ENCODE results near the gene DARS2.
A peak's percentile ranks its signal among the peaks of the same experiment; 100 is the strongest.
"Not testable (repeated sequence)": the region's sequence is repeated elsewhere in the genome, so short reads cannot be mapped to it uniquely, and the experiment has no call there.

DARS2 gene

DNA sequence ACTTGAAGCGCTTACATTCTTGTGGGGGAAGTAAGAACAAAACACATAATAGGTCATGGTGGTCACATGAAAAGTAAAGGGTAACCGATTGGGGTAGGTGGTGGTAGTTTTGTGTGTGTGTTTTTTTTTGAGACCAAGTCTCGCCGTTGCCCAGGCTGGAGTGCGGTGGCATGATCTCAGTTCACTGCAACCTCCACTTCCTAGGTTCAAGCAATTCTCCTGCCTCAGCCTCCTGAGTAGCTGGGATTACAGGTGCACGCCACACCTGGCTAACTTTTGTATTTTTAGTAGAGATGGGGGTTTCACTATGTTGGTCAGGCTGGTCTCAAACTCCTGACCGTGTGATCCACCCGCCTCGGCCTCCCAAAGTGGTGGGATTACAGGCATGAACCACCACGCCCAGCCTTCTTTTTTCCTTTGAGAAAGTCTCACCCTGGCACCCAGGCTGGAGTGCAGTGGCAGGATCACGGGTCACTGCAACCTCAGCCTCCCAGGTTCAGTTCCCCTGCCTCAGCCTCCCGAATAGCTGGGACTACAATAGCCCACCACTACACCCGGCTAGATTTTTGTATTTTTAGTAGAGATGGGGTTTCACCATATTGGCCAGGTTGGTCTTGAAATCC, 37.8 kb downstream of the DARS2 start:
- not testable (repeated sequence) for DNase-seq (ENCODE audit: low read depth in 2 of 2)

DNA sequence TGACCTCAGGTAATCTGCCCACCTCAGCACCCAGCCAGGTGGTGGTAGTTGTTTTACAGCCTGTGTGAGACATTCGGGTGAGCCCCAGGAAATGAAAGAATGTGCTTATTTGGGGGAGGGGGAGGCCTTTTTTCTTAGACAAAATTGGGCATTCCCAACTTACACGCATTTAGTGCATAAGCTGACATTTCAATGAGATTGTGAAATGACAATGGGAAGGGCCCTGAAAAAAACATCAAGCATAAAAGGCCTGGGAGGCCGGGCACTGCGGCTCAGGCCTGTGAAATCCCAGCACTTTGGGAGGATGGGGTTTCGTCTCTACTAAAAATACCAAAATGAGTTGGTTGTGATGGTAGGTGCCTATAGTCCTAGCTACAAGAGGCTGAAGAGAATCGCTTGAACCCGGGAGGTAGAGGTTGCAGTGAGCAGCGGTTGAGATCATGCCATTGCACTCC, 38.3 kb downstream of the DARS2 start:
- no peak for DNase-seq (ENCODE audit: low read depth in 2 of 2)

DNA sequence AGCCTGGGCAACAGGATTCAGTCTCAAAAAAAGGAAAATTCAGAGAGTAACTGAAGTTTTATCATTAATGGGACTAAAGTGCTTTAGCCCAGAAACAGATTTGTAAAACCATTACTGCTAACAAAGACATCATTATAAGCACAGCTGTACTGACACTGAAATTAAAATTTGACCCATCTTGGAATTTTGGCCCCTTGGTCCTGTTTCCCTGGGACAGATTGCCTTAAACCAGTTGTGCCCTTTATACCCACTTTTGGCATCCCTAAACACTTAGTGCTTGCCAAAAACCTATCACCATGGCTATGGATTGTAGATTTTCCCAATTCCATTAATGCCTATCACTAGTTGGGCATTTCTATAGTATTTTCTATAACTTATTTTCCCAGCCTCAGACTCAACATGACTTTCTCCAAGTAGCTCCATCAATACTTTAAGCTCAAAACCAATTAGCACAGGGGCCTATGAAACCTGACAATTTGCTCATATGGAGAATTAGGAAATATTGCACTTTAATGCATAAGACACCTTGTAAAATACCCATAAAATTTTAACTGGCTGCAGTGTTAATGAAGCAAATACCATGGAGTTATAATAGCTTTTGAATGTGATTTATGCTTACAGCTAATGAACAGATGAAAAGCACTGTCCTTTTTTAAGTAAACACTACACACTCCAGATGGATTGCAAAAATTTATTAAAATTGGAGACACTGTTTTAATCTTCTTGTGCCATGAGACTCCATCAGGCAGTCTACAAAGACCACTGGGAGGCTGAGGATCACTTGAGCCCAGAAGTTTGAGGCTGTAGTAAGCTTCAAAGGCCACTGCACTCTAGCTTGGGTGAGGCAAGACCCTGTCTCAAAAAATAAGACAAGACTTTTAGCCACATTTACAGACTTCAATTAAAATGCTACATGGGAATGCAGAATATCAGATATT, 39.0 kb downstream of the DARS2 start:
- no peak for DNase-seq (ENCODE audit: low read depth in 2 of 2)

DNA sequence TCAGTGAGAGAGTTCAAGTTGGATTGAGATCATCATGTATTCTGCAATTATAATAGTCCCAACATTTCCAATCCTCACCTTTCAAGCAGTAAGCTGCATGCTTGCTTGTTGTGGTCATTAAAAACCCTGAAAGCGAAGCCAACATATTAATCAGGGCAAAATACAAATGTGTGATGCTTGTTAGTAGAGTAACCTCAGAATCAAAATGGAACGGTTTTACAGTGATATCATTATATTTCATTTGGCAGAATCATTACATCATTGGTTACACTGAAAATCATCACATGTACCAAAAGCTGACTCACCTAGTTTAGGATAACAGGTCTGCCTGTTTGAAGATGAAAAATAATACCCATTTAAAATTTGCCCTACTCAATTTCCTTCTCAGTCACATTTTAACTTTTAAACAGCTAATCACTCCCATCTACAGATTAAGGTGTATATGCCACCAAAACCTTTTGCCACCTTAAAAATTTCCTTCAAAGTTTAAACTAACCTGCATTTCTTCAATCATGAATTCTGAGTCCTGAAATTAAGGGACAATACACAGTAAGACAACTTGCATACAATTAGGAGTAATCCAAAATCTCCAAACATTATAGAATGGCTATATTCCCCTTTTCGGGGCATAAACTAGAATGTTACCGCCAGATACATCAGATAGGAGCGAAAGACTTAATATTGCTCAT, 39.9 kb downstream of the DARS2 start:
- DNase-seq (ENCODE audit: low read depth in 2 of 2) = no peak

DNA sequence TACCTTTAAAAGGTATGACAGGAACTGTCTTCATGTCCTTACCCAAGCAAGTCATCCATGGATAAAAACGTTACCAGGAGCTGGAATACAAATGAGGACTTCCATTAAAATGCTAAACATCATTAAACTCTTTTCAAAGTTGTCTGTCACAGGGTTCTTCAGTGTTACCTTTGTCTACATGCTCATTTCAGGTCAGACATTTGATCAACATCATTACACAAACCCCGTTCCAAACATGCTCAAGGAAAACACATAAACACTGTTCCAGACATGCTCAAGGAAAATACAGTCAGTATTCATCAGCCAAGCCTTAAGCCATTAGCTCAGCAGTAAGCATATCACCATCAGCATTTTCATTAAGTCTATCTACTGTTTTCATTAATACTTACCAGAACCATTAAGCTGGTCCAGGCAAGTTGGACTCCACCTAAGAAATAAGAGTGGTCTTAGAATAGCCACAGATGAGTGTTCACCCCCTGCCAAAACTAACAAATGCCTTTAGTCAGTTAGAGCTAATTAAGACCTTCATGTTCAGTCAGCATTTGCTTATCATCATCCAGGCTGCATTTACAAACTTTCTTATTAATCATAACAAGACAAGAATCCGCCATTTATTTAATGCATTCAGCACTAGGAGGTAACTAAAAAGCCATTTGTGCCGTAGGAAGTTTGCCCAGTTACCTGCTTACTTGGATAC, 41.1 kb downstream of the DARS2 start:
- no peak for DNase-seq (ENCODE audit: low read depth in 2 of 2)

DNA sequence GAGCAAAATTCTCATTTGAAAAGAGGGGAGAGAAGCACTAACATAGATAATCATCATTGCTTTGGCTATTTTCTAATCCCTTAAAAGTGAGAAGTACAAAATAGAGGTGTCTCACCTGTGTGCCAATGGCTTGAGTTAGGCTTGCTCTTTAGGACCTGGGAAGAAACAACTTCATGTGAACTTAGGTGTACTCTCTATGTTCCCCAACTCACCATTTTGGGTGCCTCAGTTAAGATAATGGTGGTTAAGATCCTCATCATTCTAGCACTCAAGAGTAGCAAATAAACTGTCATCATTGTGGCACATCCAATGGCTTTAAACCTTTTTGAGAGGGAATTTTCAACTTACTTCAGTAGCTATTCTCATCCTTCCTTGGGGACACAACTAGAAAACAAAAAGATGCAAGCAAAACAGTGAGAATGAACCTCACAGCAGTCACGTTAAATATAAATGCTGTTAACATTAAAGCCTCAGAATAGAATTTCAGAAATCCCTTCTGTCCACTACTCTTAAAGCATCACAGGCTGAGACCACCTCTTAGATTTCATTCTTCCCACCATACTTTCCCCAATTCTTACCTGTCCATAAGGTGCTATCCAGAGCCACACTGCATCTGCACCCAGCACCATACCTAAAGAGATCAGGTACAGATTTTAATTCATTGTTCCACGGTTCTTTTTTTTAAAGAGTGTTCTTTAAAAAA, 42.1 kb downstream of the DARS2 start:
- no peak for DNase-seq (ENCODE audit: low read depth in 2 of 2)

DNA sequence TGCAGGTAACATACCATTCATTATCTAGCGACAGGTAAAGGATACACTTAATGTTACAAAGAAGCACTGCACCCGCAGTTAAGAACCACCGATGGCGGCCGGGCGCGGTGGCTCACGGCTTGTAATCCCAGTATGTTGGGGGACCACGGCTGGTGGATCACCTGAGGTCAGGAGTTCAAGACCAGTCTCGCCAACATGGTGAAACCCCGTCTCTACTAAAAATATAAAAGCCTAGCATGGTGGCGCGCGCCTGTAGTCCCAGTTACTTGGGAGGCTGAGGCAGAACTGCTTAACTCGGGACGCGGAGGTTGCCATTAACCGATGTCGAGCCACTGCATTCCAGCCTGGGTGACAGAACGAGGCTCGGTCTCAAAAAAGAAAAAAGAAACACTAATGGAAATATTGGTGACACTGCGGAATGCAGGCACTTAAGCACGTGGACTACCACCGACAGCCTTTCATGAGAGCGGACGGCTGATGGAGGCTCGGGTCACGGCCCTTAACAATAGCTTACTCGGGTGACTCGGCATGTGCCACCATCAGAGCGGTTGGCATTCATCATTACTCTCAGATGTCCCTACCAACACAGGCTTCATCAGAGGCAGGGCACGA, 42.8 kb downstream of the DARS2 start:
- DNase-seq (ENCODE audit: low read depth in 2 of 2) = no peak

DNA sequence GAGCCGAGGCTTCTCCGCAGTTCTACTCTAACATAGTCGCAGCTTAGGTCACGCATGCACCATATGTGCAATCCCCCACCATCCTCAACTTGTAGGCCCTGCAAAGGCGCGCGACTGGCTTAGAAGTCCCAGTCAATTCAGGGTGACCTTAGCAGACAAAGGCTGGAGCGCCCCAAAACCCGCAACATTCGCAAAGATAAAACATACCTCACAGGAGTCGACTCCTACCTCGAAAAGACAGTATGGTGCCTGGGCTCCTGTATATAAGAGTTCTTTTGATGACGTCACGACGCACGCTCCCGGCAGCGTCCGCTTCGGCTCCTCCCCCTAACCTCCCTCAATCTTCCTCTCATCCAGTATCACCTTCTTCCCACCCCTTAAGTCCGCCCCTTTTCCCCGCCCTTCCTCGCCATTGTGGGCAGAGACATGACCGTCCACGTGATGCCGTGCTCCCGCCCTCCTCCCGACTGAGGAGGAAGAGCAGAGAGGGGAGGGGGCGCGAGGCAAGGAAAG, 43.3 kb downstream of the DARS2 start, which contains the start of gene GAS5:
TSS of gene GAS5 (minus strand) at position 237 of the 513 bp plus-strand sequence.
- DNase-seq (ENCODE audit: low read depth in 2 of 2) = peak; percentile 99

DNA sequence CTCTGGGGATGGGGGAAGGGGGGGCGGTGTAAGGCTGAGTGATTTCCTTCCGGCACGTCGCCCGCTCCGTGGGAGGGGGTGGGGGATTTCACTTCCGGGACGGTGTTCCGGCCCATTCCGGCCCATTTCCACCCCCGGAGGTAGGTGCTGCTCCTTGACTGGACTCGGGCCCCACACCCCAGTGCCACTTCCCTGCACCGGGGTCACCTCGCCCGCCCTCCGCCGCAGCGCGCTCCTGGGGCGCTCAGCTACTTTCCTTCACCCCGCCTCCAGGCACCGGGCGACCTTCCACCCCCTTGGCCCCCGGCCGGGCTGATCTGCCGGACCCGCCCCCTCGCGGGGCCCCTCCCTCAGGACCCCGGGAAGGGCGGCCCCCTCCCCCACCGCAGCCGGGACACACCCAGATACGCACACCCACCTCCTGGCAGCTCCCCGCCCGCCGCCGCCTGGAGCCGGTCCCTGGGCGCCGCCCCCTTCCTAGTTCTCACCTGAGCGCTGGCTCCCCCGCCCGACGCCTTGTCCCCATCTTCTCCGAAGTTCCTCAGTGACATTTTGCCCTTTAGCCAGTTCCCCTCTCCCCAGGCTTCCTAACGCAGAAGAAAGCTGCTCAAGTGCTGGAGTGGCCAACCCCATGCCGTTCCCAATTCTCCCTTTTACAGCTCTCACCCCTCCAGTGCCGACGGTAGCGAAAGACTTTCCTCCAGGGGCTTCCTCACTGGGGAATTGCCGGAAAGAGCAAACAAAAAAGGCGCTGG, 44.0 kb downstream of the DARS2 start, which contains the start of gene ZBTB37:
TSS of gene ZBTB37 (plus strand) at position 115 of the 755 bp plus-strand sequence. CDS start 1,846 bp downstream, outside the sequence.
- DNase-seq (ENCODE audit: low read depth in 2 of 2) = peak; percentile 82 to 90

DNA sequence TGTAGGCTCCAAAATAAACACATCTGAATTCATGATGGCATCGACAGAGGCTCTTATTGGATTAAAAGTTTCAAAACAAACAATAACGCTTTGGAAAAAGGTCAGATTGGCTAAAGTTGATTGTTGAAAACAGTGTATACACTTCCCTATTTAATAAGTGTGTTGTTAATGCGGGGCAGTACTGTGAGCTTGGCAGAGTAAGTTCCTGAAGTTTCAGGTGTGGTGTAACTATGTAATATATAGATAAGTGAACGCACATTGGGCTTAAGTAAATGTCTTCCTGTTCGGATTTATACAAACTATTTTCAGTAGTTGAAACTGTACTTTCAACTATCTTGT, 44.5 kb downstream of the DARS2 start:
- no peak for DNase-seq (ENCODE audit: low read depth in 2 of 2)

DNA sequence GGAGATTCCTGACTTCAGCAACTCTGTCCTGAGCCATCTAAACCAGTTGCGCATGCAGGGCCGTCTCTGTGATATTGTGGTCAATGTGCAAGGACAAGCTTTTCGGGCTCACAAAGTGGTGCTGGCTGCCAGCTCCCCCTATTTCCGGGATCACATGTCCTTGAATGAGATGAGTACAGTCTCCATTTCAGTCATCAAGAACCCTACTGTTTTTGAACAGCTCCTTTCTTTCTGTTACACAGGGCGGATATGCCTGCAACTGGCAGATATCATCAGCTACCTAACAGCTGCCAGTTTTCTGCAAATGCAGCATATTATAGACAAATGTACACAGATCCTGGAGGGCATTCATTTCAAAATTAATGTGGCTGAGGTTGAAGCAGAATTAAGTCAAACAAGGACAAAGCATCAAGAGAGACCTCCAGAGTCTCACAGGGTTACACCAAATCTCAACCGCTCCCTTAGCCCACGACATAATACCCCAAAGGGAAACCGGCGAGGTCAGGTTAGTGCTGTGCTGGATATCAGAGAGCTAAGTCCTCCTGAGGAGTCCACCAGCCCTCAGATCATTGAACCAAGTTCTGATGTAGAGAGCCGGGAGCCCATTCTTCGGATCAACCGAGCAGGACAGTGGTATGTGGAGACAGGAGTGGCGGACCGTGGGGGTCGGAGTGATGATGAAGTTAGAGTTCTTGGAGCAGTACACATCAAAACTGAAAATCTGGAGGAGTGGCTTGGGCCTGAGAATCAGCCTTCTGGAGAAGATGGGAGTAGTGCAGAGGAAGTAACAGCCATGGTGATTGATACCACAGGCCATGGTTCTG, 46.0 kb downstream of the DARS2 start:
- no peak for DNase-seq (ENCODE audit: low read depth in 2 of 2)

DNA sequence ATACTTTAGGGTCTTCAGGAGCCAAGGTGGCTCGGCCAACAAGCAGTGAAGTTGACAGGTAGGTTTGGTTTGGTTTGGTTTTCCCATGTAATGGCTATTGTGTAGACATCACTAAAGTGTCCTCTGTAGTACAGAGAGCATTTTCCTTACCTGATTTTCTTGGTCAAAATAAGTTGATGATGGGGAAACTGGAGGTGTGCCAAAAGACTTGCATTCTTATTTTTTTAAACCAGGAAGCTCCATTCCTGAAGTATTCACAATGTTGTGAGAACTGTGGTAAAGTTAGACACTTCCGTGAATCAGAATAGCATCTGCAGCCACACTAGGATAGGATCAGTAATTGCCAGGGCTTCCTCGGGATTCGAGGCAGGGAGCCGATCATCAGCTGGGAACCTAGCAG, 46.6 kb downstream of the DARS2 start:
- no peak for DNase-seq (ENCODE audit: low read depth in 2 of 2)

DNA sequence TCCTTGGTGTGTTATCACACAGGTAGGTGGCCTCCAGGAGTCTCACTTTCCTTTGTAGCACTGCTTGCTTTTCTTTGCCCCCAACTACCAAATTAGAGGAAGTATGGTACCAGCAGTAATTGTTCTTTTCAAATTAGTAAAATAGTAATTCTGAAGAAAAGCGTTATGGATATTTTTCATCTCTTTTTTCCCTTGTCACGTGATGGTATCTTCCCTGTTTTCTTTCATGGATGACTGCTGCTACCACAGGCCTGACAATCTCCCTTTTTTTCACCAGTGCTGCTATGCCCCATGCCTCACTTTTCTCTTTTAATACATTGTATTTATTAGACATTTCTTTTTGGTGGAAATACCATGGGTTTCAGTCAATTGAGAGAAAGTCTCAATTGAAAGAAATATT, 47.0 kb downstream of the DARS2 start:
- DNase-seq (ENCODE audit: low read depth in 2 of 2) = no peak

DNA sequence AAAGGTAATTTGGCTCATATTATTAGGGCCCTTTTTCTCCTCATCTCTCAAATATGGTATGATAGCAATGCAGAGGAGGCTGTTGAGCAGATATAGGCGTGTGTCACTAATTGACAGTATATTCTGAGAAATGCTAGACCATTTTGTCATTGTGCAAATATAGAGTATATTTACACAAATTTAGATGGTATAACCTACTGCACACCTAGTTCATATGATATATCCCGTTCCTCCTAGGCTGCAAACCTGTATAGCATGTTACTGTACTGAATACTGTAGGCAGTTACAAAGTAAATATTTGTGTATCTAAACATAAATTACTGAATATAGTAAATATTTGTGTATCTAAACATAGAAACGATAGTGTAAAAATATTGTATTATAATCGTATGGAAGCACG, 52.3 kb downstream of the DARS2 start:
- no peak for DNase-seq (ENCODE audit: low read depth in 2 of 2)

DNA sequence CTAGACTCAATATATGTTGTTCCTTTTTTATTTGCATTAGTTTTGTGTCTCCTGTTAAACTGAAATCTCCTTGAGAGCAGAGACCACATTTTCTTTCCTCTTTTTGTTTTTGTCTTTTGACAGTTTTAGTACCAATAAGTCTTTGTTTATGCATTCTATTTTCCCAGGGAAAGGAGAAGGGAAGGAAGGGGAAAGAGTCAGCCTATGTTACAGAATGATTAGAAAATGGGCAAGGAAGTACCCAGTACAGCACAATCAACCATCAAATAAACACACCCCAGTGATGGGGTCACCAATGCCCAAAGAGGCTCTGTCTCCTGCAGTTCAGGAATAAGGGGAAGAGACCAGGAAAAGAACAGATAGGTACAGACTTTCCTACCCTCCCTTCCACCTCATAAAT, 53.8 kb downstream of the DARS2 start:
- no peak for DNase-seq (ENCODE audit: low read depth in 2 of 2)

DNA sequence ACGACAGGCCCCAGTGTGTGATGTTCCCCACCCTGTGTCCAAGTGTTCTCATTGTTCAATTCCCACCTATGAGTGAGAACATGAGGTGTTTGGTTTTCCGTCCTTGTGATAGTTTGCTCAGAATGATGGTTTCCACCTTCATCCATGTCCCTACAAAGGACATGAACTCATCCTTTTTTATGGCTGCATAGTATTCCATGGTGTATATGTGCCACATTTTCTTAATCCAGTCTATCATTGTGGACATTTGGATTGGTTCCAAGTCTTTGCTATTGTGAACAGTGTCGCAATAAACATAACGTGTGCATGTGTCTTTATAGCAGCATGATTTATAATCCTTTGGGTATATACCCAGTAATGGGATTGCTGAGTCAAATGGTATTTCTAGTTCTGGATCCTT, 56.6 kb downstream of the DARS2 start:
- not testable (repeated sequence) for DNase-seq (ENCODE audit: low read depth in 2 of 2)

DNA sequence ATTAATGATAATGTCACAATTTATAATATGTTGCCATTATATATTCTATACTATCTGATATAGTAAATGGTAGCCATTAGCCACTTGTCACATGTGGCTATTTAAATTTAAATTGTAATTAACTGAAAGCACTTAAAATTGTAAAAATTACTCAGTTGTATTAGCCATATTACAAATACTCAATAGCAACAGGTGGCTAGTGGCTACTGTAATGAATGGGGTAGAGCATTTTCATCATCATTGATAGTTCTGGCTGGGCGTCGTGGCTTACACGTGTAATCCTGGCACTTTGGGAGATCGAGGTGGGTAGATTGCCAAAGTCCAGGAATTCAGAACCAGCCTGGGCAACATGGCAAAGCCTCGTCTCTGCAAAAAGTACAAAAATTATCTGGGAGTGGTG, 60.2 kb downstream of the DARS2 start:
- DNase-seq (ENCODE audit: low read depth in 2 of 2) = no peak

DNA sequence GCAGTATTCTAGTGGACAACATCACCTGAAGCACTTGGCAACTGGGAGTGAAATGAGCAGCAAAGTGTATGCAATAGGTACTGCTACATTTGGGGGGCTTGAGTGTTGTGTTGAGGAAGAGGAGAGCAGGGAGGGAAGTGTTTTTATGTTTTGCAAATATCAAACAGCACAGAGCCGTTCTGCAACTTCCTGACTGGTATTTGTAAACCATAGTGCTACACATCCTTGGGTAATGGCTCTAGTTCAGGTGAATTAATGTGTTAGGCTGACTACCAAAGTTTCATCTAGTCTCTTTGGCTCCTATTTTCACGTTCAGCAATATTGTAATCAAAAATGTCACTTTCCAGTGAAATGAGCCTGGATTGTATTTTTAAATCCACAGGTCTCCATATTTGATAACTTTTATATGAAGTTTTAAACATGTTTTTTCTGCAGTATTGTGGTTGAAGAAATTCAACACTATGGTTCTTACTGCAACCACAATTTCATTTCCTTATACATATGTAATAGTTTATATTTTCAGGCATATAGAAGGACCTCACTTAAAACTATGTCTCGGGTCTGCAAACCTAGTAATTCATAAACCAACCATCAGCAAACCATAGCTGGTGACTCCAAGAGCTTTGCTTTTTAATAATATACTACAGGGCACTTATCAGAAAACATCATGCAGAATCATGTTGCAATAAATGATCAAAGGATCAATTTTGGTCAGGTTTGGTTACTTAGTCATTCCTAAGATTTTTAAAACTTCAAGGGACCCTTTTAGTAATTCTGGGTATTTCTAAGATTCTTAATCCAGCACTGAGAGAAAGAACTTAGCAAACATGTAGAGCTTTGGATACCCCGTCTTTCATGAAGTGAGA, 62.5 kb downstream of the DARS2 start:
- DNase-seq (ENCODE audit: low read depth in 2 of 2) = no peak

Data from stimulated activated CD4-positive, alpha-beta T cell treated with anti-CD3 and anti-CD28 coated beads, Interleukin-1b, Interleukin-23, amount 100 ng/mL, for 1 hour (primary cell).